ENCODE data around the gene SMC3.

GRCh38 chr10:110574420-110574819 lies 6.9 kb downstream of the SMC3 start:
- TF ChIP-seq POLR2A (IDR thresholded peaks at IDR 0.05; ENCODE audit: low read length) (no peak), GATA1 (IDR thresholded peaks at IDR 0.05; ENCODE audit: low read depth, low read length) (no peak)

All from erythroblast (primary cell).